Vagina (tissue), 2 donors: ENCODE data around the gene SEPTIN6.

Experiments
- CTCF ChIP-seq, 3 experiments: fragments of 450-650 bp in 2 of 3; fragments of 200-600 bp in 1 of 3; sonication (generic) in 1 of 3; IDR thresholded peaks; one replicate each; pipeline ENCODE4 v1.5.1; 2017 to 2019; ENCODE audit warnings: antibody characterized with exemption in 3 of 3, mild to moderate bottlenecking in 2 of 3, moderate library complexity in 2 of 3
- POLR2A ChIP-seq, 2 donors: fragments of 450-650 bp; IDR thresholded peaks; one replicate each; pipeline ENCODE4 v1.6.1; 2017; ENCODE audit warnings: antibody characterized with exemption in 2 of 2, mild to moderate bottlenecking in 2 of 2, moderate library complexity in 2 of 2
- POLR2AphosphoS5 ChIP-seq, 2 donors: sonication (generic); formaldehyde crosslinking; IDR thresholded peaks; one replicate each; pipeline ENCODE4 v1.9.0; 2017; ENCODE audit warnings: antibody characterized with exemption in 2 of 2, mild to moderate bottlenecking in 2 of 2, low read depth in 1 of 2; ENCODE audit not compliant: insufficient read depth in 1 of 2

GRCh38 chrX:119643696-119644095 lies 49.3 kb downstream of the SEPTIN6 start:
- TF ChIP-seq CTCF (IDR thresholded peaks at IDR 0.05) (no peak), POLR2A (IDR thresholded peaks at IDR 0.05) (no peak), POLR2AphosphoS5 (IDR thresholded peaks at IDR 0.05; ENCODE audit: insufficient read depth in 1 of 2, low read depth in 1 of 2) (no peak)
